Activated CD8-positive, alpha-beta memory T cell treated with anti-CD3 and anti-CD28 coated beads for 36 hours (primary cell): ENCODE results near the gene FAM229B. TPM values are rescaled to one million over a fixed set of nuclear protein-coding genes. Genes with fewer than 3 reads are reported as not detected.

ENCODE experiments used
- CTCF ChIA-PET: fragments of 350-600 bp; sonication (Branson Sonifier 250); formaldehyde crosslinking; loops from one replicate; lab custom pipeline; 2021; ENCODE audit warnings: antibody characterized with exemption; lab: Charles Lee
- POLR2A ChIA-PET: fragments of 350-600 bp; sonication (Branson Sonifier 250); formaldehyde crosslinking; loops from one replicate; lab custom pipeline; 2021; ENCODE audit warnings: antibody characterized with exemption; lab: Charles Lee
- total RNA-seq, 2 experiments: library from RNA; stranded (reverse); gene quantifications; one replicate each; pipeline ENCODE4 v1.2.3, GENCODE V29; 2021

Gene FAM229B
- total RNA-seq, 2 experiments from 2014 or later = 7.6 to 7.7 TPM

- ChIA-PET CTCF (interaction anchor here (1.3 kb wide), 1 partner anchor 29 kb away, joined by 3 read pairs; the partner anchor contains the start of genes FAM229B and TUBE1), POLR2A (no interaction called here)
These were observed 28.8 kb downstream of the FAM229B start for GRCh38 chr6:112116221-112116620.

- ChIA-PET CTCF (interaction anchor here (1.0 kb wide), 1 partner anchor 45 kb away, joined by 3 read pairs; no protein-coding TSS in a partner anchor), POLR2A (no interaction called here)
These were observed 30.2 kb downstream of the FAM229B start for GRCh38 chr6:112117554-112117953.

GRCh38 chr6:112118034-112118433 is 30.6 kb downstream of the FAM229B start:
- ChIA-PET CTCF (interaction anchor here (1.0 kb wide), 1 partner anchor 45 kb away, joined by 3 read pairs; no protein-coding TSS in a partner anchor), POLR2A (no interaction called here)

GRCh38 chr6:112122756-112123155 is 35.4 kb downstream of the FAM229B start:
- POLR2A ChIA-PET = no interaction called here
- CTCF ChIA-PET = no interaction called here

- ChIA-PET POLR2A (no interaction called here), CTCF (no interaction called here)
These were observed 36.6 kb downstream of the FAM229B start for GRCh38 chr6:112123982-112124381.

GRCh38 chr6:112128208-112128607 is 40.8 kb downstream of the FAM229B start:
- ChIA-PET POLR2A (no interaction called here), CTCF (no interaction called here)

- CTCF ChIA-PET = no interaction called here
These were observed 43.5 kb downstream of the FAM229B start for GRCh38 chr6:112130878-112131277.

GRCh38 chr6:112139052-112139451 is 51.7 kb downstream of the FAM229B start:
- POLR2A ChIA-PET = no interaction called here
- CTCF ChIA-PET = no interaction called here

More at GRCh38 chr6:112130878-112131277, 43.5 kb downstream of the FAM229B start:
- POLR2A ChIA-PET = no interaction called here

GRCh38 chr6:112141707-112142106 is 54.3 kb downstream of the FAM229B start:
- POLR2A ChIA-PET = no interaction called here
- CTCF ChIA-PET = interaction anchor here (0.6 kb wide), 1 partner anchor 21 kb away, joined by 6 read pairs; no protein-coding TSS in a partner anchor

- ChIA-PET POLR2A (no interaction called here), CTCF (interaction anchor here (0.6 to 2.3 kb wide), 3 partner anchors 11 to 36 kb away, joined by 3 to 6 read pairs (median 3); no protein-coding TSS in a partner anchor)
These were observed 56.9 kb downstream of the FAM229B start for GRCh38 chr6:112144145-112144926.

GRCh38 chr6:112145080-112145573 is 57.7 kb downstream of the FAM229B start:
- CTCF ChIA-PET = interaction anchor here (0.6 to 2.3 kb wide), 3 partner anchors 10 to 35 kb away, joined by 3 to 6 read pairs (median 3); no protein-coding TSS in a partner anchor

GRCh38 chr6:112148103-112148502 is 60.7 kb downstream of the FAM229B start:
- ChIA-PET CTCF (no interaction called here), POLR2A (no interaction called here)

More at GRCh38 chr6:112145080-112145573, 57.7 kb downstream of the FAM229B start:
- POLR2A ChIA-PET = no interaction called here

- CTCF ChIA-PET = interaction anchor here (1.0 kb wide), 1 partner anchor 99 kb away, joined by 3 read pairs; no protein-coding TSS in a partner anchor
- POLR2A ChIA-PET = no interaction called here
These were observed 61.8 kb downstream of the FAM229B start for GRCh38 chr6:112149236-112149635.

GRCh38 chr6:112149719-112150263 is 62.4 kb downstream of the FAM229B start:
- ChIA-PET POLR2A (no interaction called here), CTCF (interaction anchor here (1.0 kb wide), 1 partner anchor 99 kb away, joined by 3 read pairs; no protein-coding TSS in a partner anchor)

GRCh38 chr6:112150363-112150762 is 63.0 kb downstream of the FAM229B start:
- POLR2A ChIA-PET = no interaction called here
- CTCF ChIA-PET = interaction anchor here (1.4 kb wide), 1 partner anchor 13 kb away, joined by 6 read pairs; no protein-coding TSS in a partner anchor

Other genes with a start within 250 kb of the FAM229B start
- gene FYN, start 214.1 kb upstream of the FAM229B start, total RNA-seq = 100 to 1,000 TPM; 521 to 547 TPM
- not detected for gene CCN6, start 33.5 kb upstream of the FAM229B start, total RNA-seq
- gene TUBE1, start 109 bp upstream of the FAM229B start, total RNA-seq = 10 to 100 TPM; 32.1 to 37.5 TPM
- gene LAMA4, start 167.0 kb downstream of the FAM229B start, total RNA-seq = not detected